NCI-H345 treated with DMSO at 0.1 percent for 48 hours (cell line): Measurements from ENCODE around the gene SPRR4.
"Not testable (repeated sequence)": the region's sequence is repeated elsewhere in the genome, so short reads cannot be mapped to it uniquely, and the experiment has no call there.

Experiments
- DNase-seq: peaks from one replicate; lab custom pipeline; 2025; ENCODE audit not compliant: unreplicated experiment; lab: John Stamatoyannopoulos, UW

The SPRR4 gene

DNA sequence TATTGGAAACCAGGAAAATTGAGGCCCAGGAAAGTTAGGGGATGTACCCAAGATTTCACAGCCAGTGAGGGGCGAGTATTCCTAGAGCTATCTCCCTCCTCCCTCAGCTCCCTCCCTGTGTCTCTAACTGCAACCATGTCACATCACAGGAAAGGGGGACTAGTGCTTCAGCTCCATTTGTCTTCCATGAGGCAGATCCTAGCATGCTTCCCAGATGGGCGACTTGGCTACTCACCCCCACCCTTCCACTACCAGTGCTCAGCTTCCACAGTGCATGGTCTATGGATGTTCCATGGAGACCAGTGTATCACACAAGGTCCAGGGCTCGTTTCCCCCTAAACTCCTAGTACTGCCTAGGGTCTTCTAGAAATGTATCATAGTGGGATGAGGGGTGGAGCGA is 4.6 kb upstream of the SPRR4 start:
- DNase-seq = no peak

GRCh38 chr1:152967201-152967600 is 3.2 kb upstream of the SPRR4 start:
- DNase-seq = no peak

- no peak for DNase-seq
Observed at GRCh38 chr1:152968248-152968647, 2.2 kb upstream of the SPRR4 start.

DNA sequence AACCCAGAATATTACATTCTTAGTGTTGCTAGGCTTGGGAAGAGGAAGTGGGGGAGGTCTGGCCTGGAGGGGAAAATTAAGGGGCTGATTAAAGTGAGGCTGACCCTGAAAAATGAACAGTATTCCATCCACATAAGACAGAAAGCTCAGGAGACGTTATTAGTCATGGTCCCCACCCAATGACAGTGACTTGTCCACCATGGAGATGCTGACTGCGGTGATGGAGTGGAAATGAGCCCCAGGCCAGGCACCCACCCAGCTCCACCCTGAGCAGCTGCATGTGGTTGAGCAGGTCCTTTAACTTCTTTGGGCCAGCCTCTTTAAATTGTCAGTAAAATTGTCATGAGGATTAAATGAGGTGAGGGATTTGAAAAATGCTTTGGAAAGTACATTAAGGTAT is 1.4 kb upstream of the SPRR4 start:
- no peak for DNase-seq

DNA sequence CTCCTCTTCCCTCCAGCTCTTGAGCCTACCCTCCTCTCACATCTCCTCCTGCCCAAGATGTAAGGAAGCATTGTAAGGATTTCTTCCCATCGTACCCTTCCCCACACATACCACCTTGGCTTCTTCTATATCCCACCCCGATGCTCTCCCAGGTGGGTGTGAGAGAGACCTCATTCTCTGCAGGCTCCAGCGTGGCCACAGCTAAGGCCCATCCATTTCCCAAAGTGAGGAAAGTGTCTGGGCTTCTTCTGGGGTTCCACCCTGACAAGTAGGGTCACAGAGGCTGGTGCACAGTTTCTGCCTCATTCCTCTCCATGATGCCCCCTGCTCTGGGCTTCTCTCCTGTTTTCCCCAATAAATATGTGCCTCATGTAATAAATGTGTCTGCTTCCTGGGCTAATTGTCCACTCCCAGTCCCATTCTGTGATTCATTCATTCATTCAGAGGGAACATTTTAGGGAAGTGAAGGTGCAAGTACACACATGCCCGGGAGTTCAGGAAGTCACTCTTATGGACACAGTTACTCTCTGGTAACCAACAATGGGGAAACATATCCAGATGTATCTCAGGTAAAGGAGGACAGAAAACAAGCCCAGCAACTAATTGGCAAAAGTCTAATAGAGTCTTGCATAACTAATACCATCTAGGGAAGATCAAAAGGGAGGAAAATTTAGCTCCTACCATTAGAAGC is 1.9 kb downstream of the SPRR4 start:
- no peak for DNase-seq

GRCh38 chr1:152976688-152977087 is 6.2 kb downstream of the SPRR4 start:
- DNase-seq = no peak

DNA sequence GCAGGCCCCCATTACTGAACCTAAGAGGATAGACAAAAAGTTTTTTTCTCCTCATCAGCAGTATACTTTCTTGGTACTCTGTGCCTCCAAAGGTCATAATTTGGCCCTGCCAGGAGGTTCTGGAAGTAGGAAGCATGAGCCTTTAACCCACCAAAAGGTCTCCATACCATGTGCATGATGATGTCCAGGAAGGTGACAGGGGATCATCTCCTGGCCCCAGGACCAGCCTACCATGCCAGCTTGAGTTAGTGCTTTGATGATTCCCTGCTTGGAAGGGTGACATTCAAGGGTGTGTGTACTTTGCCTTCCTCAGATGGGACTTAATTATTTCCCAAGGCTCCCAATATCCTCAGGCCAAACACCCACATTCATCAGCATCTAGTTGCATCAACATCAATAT is 7.2 kb downstream of the SPRR4 start:
- DNase-seq = no peak

DNA sequence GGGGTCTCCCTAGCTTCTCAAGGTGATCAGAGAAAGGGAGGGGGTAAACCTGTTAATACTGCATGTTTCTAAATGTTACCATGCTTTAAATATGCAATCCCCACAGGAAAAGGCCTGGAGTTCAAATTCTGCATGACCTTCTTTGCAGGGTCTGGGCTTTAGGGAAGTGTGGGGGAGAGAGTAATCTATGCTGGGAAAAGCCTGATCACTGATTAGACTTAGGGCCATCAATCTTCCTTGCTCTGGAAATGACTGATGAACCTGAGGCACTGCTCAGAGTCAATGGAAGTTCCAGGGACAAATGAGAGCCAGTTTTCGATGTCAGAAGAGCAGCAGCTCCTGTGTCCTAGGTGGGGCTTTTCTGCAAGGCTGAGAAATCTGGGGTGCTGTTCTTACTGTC is 10.2 kb downstream of the SPRR4 start:
- DNase-seq = no peak

DNA sequence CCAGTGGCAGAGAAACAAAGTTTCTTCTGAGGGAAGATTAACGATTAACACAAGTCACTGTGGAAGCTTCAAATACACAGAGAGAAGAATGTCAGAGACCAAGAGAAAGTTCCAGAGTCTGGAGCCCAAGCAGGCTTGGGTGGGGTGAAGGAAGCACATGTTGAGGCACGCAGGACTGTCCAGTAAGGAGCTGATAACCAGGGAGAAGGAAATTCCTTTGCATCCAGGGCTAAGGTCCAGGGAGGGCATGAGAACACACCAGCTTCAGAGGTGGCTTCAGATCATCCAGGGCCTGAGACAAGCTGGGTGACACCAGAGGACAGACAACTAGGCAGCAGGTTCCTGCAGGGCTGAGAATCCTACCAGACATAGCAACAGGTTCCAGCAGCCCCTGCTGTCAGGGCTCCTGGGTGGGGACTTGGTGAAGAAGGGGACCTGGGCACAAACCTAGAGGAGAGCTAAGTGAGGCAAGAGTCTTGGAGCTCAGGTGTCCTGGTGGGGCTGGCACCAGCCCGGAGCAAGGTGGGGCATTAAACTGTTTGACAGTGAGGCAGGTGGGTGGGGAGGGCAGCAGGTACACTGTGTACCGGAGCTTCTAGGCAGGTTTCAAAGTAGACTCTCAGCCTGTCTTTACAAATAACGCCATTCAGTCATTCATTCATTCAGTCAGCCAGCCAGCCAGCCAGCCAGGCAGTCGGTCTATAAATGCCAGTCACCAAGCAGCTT is 10.9 kb downstream of the SPRR4 start:
- no peak for DNase-seq

GRCh38 chr1:152982076-152982475 is 11.6 kb downstream of the SPRR4 start:
- DNase-seq = no peak

GRCh38 chr1:152983234-152983633 is 12.8 kb downstream of the SPRR4 start:
- no peak for DNase-seq

GRCh38 chr1:152983743-152984142 is 13.3 kb downstream of the SPRR4 start, which contains the start of gene SPRR1A:
SPRR1A (plus strand) TSS chr1:152984081; CDS start chr1:152985231, 1,150 bp downstream.
- no peak for DNase-seq

DNA sequence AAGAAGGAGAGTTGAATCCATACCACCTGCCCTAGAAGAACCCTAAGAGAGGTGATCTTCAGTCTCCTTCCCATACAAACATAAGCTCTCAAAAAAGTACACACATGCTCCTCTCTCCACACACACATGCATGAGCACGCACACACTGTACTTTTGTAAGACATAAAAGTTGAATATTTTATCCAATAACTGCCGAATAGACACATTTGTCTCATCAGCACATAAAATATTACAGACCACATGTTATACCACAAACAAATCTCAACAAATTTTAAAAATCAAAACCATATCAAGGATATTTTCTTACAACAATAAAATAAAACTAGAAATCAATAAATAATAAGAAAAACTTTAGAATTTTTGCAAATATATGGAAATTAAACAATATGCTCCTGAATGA is 16.1 kb downstream of the SPRR4 start:
- no peak for DNase-seq

DNA sequence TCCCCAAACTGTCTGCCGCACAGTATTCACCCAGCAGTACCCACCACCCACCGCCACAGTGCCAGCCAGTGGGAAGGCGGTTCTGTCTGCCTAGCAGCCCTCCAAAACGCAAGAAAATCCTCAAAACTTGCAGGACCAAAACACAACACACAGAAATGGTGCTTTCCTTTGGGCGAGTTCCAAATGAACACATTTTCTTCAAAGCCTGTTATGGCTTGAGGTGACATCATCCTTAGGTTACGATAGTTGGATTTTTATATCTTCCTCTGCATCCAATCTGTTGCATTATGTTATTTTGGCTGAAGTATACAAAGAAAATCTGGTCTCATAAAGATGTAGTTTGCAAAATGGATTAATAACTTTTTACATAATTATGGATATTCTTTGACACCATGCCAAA is 22.7 kb downstream of the SPRR4 start:
- DNase-seq = no peak

- no peak for DNase-seq
Observed at GRCh38 chr1:152995842-152996241, 25.4 kb downstream of the SPRR4 start.

DNA sequence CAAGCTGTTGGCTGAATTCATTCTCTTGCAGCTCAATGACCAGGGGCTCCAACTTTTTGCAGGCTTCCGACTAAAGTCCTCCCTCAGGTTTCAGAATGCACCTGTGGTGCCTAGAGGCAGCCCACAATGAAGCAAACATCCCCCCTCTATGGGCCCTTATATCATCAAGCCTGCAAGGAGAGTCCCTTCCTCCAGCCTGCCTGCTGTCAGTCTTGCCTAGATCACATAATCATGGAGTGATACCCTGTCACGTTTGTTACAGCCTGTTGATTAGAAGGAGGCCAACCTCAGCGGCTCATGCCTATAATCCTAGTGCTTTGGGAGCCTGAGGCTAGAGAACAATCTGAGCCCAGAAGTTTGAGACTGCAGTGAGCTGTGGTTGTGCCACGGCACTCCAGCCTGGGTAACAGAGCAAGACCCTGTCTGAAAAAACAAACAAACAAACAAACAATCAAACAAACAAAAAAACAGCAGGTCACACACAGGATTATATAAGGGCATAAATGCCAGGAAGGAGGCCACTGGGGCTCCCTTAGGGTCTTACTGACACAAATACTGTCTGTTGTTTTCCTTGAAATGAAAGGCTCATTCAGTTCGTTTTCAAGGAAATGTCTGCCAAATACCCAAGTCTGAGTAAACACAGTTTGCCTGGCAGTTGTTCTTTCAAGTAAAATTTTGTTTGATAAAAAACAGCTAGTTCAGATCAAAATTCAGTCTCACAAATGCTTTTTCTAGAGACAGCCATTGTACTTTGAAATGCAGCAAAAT is 26.4 kb downstream of the SPRR4 start:
- no peak for DNase-seq

- no peak for DNase-seq
Observed at GRCh38 chr1:152997901-152998300, 27.5 kb downstream of the SPRR4 start.

GRCh38 chr1:152998476-152998875 is 28.0 kb downstream of the SPRR4 start:
- no peak for DNase-seq

GRCh38 chr1:152999818-153000217 is 29.4 kb downstream of the SPRR4 start:
- DNase-seq = no peak

DNA sequence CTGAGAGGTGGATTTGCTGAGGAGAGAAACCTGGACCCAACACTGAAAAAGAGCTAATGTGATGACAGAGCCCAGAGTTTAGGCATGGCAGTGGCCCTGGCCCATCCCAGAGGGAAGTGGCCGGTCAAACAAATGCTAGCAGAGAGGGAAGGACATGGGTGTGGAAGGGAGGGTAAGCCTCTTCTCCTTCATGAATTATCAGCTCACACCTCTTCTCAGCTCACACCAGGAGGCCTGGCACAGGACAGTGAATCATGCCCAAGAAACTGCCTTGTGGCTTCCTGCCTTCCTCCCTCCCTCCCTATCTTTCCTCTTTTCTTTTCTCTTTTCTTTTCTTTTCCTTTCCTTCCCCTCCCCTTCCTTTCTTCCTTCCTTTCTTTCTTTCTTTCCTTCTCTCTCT is 29.8 kb downstream of the SPRR4 start:
- DNase-seq = no peak

- DNase-seq = no peak
Observed at GRCh38 chr1:153001382-153001781, 30.9 kb downstream of the SPRR4 start, which contains the start of gene SPRR3. SPRR3 (plus strand) TSS chr1:153001749; CDS start chr1:153003021, 1,272 bp downstream.

DNA sequence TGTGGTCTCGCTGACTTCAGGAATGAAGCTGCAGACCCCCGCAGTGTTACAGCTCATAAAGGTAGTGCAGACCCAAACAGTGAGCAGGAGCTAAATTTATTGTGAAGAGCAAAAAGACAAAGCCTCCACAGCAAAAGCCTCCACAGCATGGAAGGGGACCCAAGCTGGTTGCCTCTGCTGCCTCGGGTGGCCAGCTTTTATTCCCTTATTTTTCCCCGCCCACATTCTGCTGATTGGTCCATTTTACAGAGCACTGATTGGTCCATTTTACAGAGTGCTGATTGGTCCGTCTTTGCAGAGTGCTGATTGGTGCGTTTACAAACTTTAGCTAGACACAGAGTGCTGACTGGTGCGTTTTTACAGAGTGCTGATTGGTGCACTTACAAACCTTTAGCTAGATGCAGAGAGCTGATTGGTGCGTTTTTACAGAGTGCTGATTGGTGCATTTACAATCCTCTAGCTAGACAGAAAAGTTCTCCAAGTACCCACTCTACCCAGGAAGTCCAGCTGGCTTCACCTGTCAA is 40.8 kb downstream of the SPRR4 start:
- not testable (repeated sequence) for DNase-seq
